Panc1 (cell line): ENCODE results near the gene ITSN2. TPM values are rescaled to one million over a fixed set of nuclear protein-coding genes. Genes with fewer than 3 reads are reported as not detected.
A peak's percentile ranks its signal among the peaks of the same experiment; 100 is the strongest.

ENCODE experiments used
- ATAC-seq: fragments of 200-7000 bp; cut with Tn5 transposase; 2 replicates; pipeline ENCODE4 v1.9.1; 2020; ENCODE audit warnings: mild to moderate bottlenecking, moderate library complexity
- BruUV-seq: library from RNA; stranded (reverse); fragments of 400-500 nt; replicated peaks from 2 replicates; lab custom pipeline; 2021; lab: Mats Ljungman, UMichigan
- CTCF ChIA-PET: fragments of 300-600 bp; sonication (Branson Sonifier 250); formaldehyde crosslinking; loops from one replicate; lab custom pipeline; 2022; ENCODE audit warnings: antibody characterized with exemption; lab: Charles Lee
- POLR2A ChIA-PET: fragments of 300-600 bp; sonication (Branson Sonifier 250); formaldehyde crosslinking; loops from one replicate; lab custom pipeline; 2022; ENCODE audit warnings: antibody characterized with exemption; lab: Charles Lee
- DNase-seq: peaks from one replicate; pipeline ENCODE4 v3.0.0-alpha.2; 2010; ENCODE audit warnings: low read depth, low spot score
- H3K27ac ChIP-seq: 2 replicates; pipeline ENCODE4 v1.5.1; 2011; ENCODE audit warnings: mild to moderate bottlenecking, low read length, inconsistent platforms
- H3K27me3 ChIP-seq: fragments of 200-500 bp; sonication (Bioruptor generic); 2 replicates; pipeline ENCODE4 v1.6.0; 2014; ENCODE audit warnings: low read length, inconsistent platforms; ENCODE audit not compliant: control insufficient read depth, insufficient read depth
- H3K36me3 ChIP-seq: fragments of 200-500 bp; sonication (Bioruptor generic); 2 replicates; pipeline ENCODE4 v1.5.1; 2014; ENCODE audit warnings: inconsistent platforms, mild to moderate bottlenecking, low read length, moderate library complexity; ENCODE audit not compliant: control insufficient read depth, insufficient read depth
- H3K4me1 ChIP-seq: 2 replicates; pipeline ENCODE4 v1.5.1; 2011; ENCODE audit warnings: inconsistent platforms, mild to moderate bottlenecking, low read length, moderate library complexity; ENCODE audit not compliant: control insufficient read depth, insufficient read depth
- H3K4me3 ChIP-seq, 2 experiments: 2 replicates each; pipeline ENCODE4 v1.5.1; 2011 to 2012; ENCODE audit warnings: low read depth in 2 of 2, low read length in 2 of 2, mild to moderate bottlenecking in 2 of 2, inconsistent platforms in 1 of 2, moderate library complexity in 1 of 2
- H3K9me3 ChIP-seq: fragments of 200-500 bp; sonication (Bioruptor generic); 2 replicates; pipeline ENCODE4 v1.5.1; 2014; ENCODE audit warnings: low read depth, mild to moderate bottlenecking, inconsistent platforms, low read length, moderate library complexity; ENCODE audit not compliant: control insufficient read depth, insufficient read depth
- CTCF ChIP-seq: fragments of 450-650 bp; IDR thresholded peaks from 2 replicates; pipeline ENCODE4 v1.5.1; 2017; ENCODE audit warnings: mild to moderate bottlenecking
- POLR2AphosphoS5 ChIP-seq: IDR thresholded peaks from 2 replicates; pipeline ENCODE4 v1.6.1; 2012; ENCODE audit warnings: mild to moderate bottlenecking, low read depth, low read length, moderate library complexity
- REST ChIP-seq, 2 experiments: IDR thresholded peaks; 2 replicates each; pipeline ENCODE4 v1.6.1; 2011 to 2012; ENCODE audit warnings: low read depth in 2 of 2, control low read depth in 1 of 2, low read length in 1 of 2, mild to moderate bottlenecking in 1 of 2, moderate library complexity in 1 of 2; ENCODE audit not compliant: insufficient read depth in 1 of 2
- SIN3A ChIP-seq: IDR thresholded peaks from 2 replicates; pipeline ENCODE4 v1.6.1; 2012; ENCODE audit warnings: low read depth, mild to moderate bottlenecking, low read length, moderate library complexity, borderline replicate concordance; ENCODE audit not compliant: insufficient read depth
- TCF7L2 ChIP-seq: IDR thresholded peaks from 2 replicates; pipeline ENCODE4 v1.6.1; 2011; ENCODE audit warnings: mild to moderate bottlenecking, low read depth, low read length, inconsistent platforms
- in situ Hi-C: cut with HindIII; loops from 2 replicates; pipeline ENCODE4 v1.10.0; 2016; ENCODE audit warnings: low sequenced_read_pairs, low pct_unique_long_range_greater_than_20kb
- intact Hi-C: fragments of 100-400 bp; cut with micrococcal nuclease; formaldehyde crosslinking; loops from one replicate; pipeline ENCODE4 v1.10.0; 2022; ENCODE audit not compliant: unreplicated experiment
- total RNA-seq: library from RNA; stranded (reverse); gene quantifications from one replicate; pipeline ENCODE4 v1.2.1, GENCODE V29; 2021; ENCODE audit not compliant: unreplicated experiment

ITSN2 gene
- total RNA-seq, 1 experiment from 2014 or later = 57.7 TPM

GRCh38 chr2:24190503-24190902, 169.8 kb downstream of the ITSN2 start:
- ATAC-seq (0 out of 2 replicates have a peak, but pooled peaks have one; percentile 34), DNase-seq (no peak)
- no peak overlapping the region for H3K27ac ChIP-seq
- H3K4me1 ChIP-seq = no peaks in the 10 kb centered on the region
- no peaks in the 10 kb centered on the region for H3K9me3 ChIP-seq
- TF ChIP-seq TCF7L2 (no peak), SIN3A (no peak), REST (IDR thresholded peaks at IDR 0.05; ENCODE audit: insufficient read depth in 1 of 2, low read depth in 2 of 2, low read length in 1 of 2) (no peak)
- in situ Hi-C loops = no loop called here
- ChIA-PET POLR2A (no interaction called here), CTCF (no interaction called here)
- H3K36me3 ChIP-seq = no peaks in the 10 kb centered on the region
- no peak overlapping the region for H3K4me3 ChIP-seq
- intact Hi-C loops = no loop called here
- no TSS peak for BruUV-seq
- no peaks in the 10 kb centered on the region for H3K27me3 ChIP-seq

GRCh38 chr2:24189551-24189950, 170.8 kb downstream of the ITSN2 start:
- Histone ChIP-seq H3K27me3 (no peaks in the 10 kb centered on the region), H3K27ac (no peak overlapping the region), H3K4me1 (no peaks in the 10 kb centered on the region), H3K36me3 (no peaks in the 10 kb centered on the region), H3K9me3 (no peaks in the 10 kb centered on the region), H3K4me3 (no peak overlapping the region)
- TF ChIP-seq CTCF (no peak), REST (IDR thresholded peaks at IDR 0.05; ENCODE audit: insufficient read depth in 1 of 2, low read depth in 2 of 2, low read length in 1 of 2) (no peak), SIN3A (no peak), TCF7L2 (no peak), POLR2AphosphoS5 (no peak)
- ChIA-PET CTCF (no interaction called here), POLR2A (no interaction called here)
- intact Hi-C loops (no loop called here), in situ Hi-C loops (no loop called here)
- DNase-seq (no peak), ATAC-seq (no peak)
- no TSS peak for BruUV-seq
